BLaER1 (cell line): Measurements from ENCODE around the gene RAB43.
A peak's percentile ranks its signal among the peaks of the same experiment; 100 is the strongest.
"Not testable (repeated sequence)": the region's sequence is repeated elsewhere in the genome, so short reads cannot be mapped to it uniquely, and the experiment has no call there.

Experiments
- H3K27ac ChIP-seq: shearing (Covaris generic); formaldehyde crosslinking; 2 replicates; pipeline ENCODE4 v1.8.1; 2022
- H3K27me3 ChIP-seq: shearing (Covaris generic); formaldehyde crosslinking; 2 replicates; pipeline ENCODE4 v1.8.1; 2022
- H3K36me3 ChIP-seq: shearing (Covaris generic); formaldehyde crosslinking; 2 replicates; pipeline ENCODE4 v1.8.1; 2022
- H3K4me1 ChIP-seq: shearing (Covaris generic); formaldehyde crosslinking; 2 replicates; pipeline ENCODE4 v1.8.1; 2022
- H3K4me2 ChIP-seq: shearing (Covaris generic); formaldehyde crosslinking; 2 replicates; pipeline ENCODE4 v1.8.1; 2022
- H3K4me3 ChIP-seq: shearing (Covaris generic); formaldehyde crosslinking; 2 replicates; pipeline ENCODE4 v1.8.1; 2022
- H3K9ac ChIP-seq: shearing (Covaris generic); formaldehyde crosslinking; 2 replicates; pipeline ENCODE4 v1.8.1; 2022
- H3K9me3 ChIP-seq: shearing (Covaris generic); formaldehyde crosslinking; 2 replicates; pipeline ENCODE4 v1.8.1; 2022
- H4K20me1 ChIP-seq: shearing (Covaris generic); formaldehyde crosslinking; 2 replicates; pipeline ENCODE4 v1.8.1; 2022
- Cebpa-rat ChIP-seq: shearing (Covaris generic); IDR thresholded peaks from 2 replicates; pipeline ENCODE4 v1.8.1; 2022

The RAB43 gene

DNA sequence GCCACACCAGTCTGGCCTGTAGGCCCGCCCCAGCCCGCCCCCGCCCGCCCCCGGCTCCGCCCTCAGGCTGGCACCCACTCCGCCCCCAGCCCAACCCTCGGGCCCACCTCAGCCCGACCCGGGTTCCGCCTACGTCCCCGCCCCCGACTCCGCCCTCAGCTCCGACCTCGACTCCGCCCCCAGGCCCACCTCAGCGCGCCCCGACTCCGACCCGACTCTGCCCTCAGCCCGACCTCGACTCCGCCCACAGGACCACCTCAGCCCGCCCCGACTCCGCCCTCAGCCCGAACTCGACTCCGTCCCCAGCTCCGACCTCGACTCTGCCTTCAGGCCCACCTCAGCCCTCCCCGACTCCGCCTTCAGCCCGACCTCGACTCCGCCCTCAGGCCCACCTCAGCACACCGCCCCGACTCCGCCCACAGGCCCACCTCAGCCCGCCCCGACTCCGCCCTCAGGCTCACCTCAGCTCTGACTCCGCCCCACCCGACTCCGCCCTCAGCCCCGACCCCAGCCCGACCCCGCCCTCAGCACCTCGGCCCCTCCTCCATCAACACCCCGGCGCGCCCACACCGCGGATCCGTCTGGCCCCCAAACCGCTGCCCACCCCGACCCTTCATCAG lies at the start of gene RAB43:
Gene RAB43, minus strand, starts transcription at position 13 of the 620 bp plus-strand sequence. CDS start 315 bp downstream, outside the sequence.
- Histone ChIP-seq H4K20me1 (peaks cover 18% of the 10 kb centered on the region), H3K9me3 (no peaks in the 10 kb centered on the region), H3K4me2 (peak within 1 kb of the TSS; percentile 99), H3K4me3 (peak within 1 kb of the TSS; percentile 81), H3K4me1 (peaks cover 78% of the 10 kb centered on the region), H3K9ac (peak within 1 kb of the TSS; percentile 94), H3K27ac (peak within 1 kb of the TSS; percentile 98), H3K36me3 (peaks cover 11% of the 10 kb centered on the region; the same call in 1 of the 2 replicates), H3K27me3 (no peaks in the 10 kb centered on the region)
- no peak for TF ChIP-seq Cebpa-rat

DNA sequence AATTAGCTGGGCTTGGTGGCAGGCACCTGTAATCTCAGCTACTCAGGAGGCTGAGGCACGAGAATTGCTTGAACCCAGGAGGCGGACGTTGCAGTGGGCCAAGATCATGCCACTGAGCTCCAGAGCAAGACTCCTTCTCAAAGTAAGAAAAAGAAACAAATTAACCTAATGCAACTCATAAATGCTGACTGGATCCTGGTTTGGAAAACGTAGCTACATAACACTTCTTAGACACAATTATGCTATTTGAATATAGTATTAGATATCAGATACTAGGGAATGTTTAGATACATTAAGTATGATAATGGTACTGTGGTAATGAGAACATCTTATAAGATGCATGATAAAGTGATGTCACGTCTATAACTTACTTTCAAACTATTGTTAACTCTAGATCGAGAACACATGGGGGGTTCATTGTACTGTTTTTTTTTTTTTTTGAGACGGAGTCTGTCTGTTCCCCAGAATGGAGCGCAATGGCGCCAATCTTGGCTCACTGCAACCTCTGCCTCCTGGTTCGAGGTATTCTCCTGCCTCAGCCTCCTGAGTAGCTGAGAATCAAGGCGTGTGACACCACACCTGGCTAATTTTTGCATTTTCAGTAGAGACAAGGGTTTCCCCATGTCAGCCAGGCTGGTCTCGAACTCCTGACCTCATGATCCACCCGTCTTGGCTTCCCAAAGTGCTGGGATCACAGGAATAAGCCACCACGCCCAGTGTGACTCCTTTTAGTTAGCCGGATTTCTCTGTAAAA lies 45.2 kb upstream of the RAB43 start:
- Histone ChIP-seq H3K4me3 (no peak overlapping the region), H3K4me2 (no peak overlapping the region), H3K4me1 (peaks cover 16% of the 10 kb centered on the region), H3K36me3 (peaks cover 71% of the 10 kb centered on the region), H3K27me3 (no peaks in the 10 kb centered on the region), H3K27ac (no peak overlapping the region), H4K20me1 (peaks cover 84% of the 10 kb centered on the region), H3K9me3 (no peaks in the 10 kb centered on the region), H3K9ac (no peak overlapping the region)
- TF ChIP-seq Cebpa-rat: no peak

DNA sequence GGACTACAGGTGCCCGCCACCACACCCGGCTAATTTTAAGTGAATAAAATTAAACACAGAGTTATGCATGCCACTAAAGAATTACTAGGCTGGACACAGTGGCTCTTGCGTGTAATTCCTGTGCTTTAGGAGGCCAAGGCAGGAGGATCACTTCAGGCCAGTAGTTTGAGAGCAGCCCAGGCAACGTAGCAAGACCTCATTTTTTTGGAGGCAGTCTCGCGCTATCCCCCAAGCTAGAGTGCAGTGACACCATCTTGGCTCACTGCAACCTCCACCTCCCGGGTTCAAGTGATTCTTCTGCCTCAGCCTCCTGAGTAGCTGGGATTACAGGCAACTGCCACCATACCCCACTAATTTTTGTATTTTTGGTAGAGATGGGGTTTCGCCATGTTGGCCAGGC lies 44.0 kb upstream of the RAB43 start:
- Histone ChIP-seq H3K36me3 (peaks cover 59% of the 10 kb centered on the region), H4K20me1 (peaks cover 72% of the 10 kb centered on the region), H3K4me1 (peaks cover 16% of the 10 kb centered on the region)
- H3K9me3 ChIP-seq, H3K4me3 ChIP-seq, H3K9ac ChIP-seq, H3K27me3 ChIP-seq, H3K27ac ChIP-seq, H3K4me2 ChIP-seq: not testable (repeated sequence)

DNA sequence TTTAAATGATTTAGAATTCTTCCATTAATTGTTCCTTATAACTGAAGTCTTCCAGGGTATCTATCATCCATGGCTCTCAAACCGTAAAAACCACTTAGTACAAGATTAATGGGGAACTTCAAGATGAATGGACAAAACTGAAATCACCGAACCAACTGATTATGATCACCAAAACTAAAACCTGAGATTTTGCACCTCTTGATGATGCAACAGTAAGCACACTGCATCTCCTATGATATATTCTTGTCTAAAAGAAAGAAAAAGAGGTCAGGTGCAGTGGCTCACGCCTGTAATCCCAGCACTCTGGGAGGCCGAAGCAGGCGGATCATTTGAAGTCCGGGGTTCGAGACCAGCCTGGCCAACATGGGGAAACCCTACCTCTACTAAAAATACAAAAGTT lies 42.9 kb upstream of the RAB43 start:
- peak; percentile 12; the same call in 1 of the 2 replicates for TF ChIP-seq Cebpa-rat
- H3K27ac ChIP-seq: no peak overlapping the region
- H4K20me1 ChIP-seq: peaks cover 65% of the 10 kb centered on the region
- no peak overlapping the region for H3K4me2 ChIP-seq
- no peaks in the 10 kb centered on the region for H3K9me3 ChIP-seq
- H3K36me3 ChIP-seq: peaks cover 49% of the 10 kb centered on the region
- no peak overlapping the region for H3K9ac ChIP-seq
- peaks cover 23% of the 10 kb centered on the region for H3K4me1 ChIP-seq
- no peaks in the 10 kb centered on the region for H3K27me3 ChIP-seq
- H3K4me3 ChIP-seq: no peak overlapping the region

DNA sequence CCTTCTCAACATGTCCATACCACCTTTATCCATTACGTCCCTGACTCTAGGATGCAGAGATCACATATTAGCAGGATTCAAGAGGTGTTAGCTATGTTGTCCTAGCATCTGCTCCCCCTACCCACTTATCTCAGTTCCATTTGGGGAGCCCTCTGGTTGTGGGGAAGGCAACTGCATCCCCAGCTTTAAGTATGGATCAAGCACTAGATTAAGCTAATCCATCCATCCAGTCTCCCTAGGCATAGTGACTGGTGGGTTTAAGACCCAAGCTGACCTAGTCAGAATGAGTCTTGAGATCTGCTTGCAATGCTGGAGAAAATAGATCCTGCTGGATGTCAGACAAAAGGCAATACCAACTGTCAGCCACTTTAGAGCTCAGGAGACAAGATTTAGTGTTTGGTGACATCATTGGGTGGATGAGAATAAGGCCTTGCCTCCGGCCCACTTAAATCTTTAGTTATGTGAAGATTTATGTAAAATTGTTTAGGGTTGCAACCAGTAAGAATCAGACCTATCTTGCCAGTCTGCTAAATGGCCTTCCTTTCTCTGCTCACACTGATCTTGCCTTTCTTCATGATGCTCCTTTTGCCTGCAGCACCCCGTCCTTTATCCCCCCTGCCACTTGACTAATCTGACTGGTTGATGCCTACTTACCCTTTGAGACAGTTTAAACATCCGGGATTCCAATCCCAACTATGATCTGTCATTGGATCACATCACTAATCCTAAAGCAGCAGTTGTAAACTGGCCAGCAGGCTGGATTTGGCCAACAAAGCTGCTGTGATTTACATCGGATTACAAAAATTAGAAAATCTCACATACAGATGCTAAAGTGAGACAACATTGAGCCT lies 41.4 kb upstream of the RAB43 start:
- no peak overlapping the region for H3K27ac ChIP-seq
- no peaks in the 10 kb centered on the region for H3K9me3 ChIP-seq
- H4K20me1 ChIP-seq: peaks cover 65% of the 10 kb centered on the region
- peak overlapping the region; percentile 91 for H3K4me3 ChIP-seq
- H3K4me2 ChIP-seq: peak overlapping the region; percentile 87
- peak overlapping the region; percentile 96 for H3K9ac ChIP-seq
- TF ChIP-seq Cebpa-rat: no peak
- H3K36me3 ChIP-seq: peaks cover 47% of the 10 kb centered on the region
- no peaks in the 10 kb centered on the region for H3K27me3 ChIP-seq
- peaks cover 30% of the 10 kb centered on the region for H3K4me1 ChIP-seq

DNA sequence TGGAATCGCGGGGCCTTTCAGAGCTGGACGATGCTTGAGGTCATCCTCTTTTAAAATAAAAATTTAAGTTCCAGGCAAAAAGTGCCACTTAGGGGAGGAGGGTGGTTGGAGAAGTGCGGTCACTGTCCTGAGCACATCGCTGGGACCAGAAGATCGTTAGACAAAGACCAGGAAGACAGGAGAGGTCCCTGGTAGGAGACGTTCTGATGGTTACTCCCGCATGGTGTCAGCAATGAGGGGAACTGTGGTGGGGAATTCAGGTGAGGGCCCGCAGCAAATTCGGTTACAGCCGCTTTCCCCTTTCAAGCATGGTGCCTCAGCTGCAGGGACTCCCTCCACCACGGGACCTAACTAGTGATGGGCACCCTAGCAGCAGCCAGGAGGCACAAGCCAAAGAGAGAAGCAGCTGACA lies 40.3 kb upstream of the RAB43 start:
- no peaks in the 10 kb centered on the region for H3K27me3 ChIP-seq
- no peaks in the 10 kb centered on the region for H3K9me3 ChIP-seq
- H3K27ac ChIP-seq: peak overlapping the region; percentile 97
- H3K4me3 ChIP-seq: peak overlapping the region; percentile 91
- no peak for TF ChIP-seq Cebpa-rat
- peak overlapping the region; percentile 96 for H3K9ac ChIP-seq
- peaks cover 30% of the 10 kb centered on the region for H3K4me1 ChIP-seq
- H3K4me2 ChIP-seq: peak overlapping the region; percentile 87
- peaks cover 47% of the 10 kb centered on the region for H3K36me3 ChIP-seq
- H4K20me1 ChIP-seq: peaks cover 55% of the 10 kb centered on the region

DNA sequence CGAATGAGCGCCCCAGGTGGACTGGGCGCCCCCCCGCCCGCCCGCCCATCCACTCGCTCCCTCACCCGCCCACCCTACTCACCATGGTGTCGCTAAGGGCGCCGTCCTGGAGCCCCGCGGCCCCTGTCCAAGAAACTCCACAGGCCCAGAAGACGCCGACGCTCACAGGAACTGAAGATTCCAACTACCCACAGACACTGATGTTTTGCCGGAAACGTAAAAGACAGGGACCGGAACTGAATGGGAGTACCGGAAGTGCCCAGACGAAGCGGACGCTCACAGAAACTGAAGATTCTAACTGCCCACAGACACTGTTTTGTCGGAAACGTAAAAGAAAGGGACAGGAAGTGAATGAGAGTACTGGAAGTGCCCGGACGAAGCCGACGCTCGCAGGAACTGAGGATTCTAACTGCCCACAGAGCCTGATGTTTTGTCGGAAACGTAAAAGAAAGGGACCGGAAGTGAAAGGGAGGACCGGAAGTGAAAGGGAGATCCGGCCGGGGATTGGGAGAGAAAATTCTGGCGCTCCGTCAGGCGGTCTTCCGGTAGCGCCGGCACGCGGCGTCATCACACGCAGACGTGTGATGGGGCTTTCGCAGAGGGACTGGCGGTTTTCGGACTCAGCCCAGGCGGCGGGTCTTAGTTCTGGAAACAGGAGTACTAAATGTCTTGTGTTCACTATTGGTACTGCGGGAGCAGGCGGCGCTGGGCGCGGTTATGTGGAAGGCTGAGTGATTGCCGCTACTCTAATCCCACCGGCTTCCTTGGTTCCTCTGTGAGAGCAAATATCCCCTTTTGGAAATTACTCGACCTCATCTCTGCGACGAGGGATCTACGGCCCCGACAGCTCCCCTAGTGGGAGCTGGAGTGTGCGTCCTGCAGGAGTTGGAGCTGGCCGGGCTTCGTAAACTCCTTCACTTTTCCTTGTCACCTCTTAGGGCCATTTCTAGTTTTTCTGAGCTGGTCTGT lies 39.6 kb upstream of the RAB43 start, which contains the start of gene ISY1:
Gene ISY1, minus strand, starts transcription at position 173 of the 969 bp plus-strand sequence. Its CDS starts 88 bp downstream, at position 85.
- H3K9ac ChIP-seq: peak within 1 kb of the TSS; percentile 96
- peaks cover 48% of the 10 kb centered on the region for H4K20me1 ChIP-seq
- H3K27ac ChIP-seq: peak within 1 kb of the TSS; percentile 97
- H3K9me3 ChIP-seq: no peaks in the 10 kb centered on the region
- peak within 1 kb of the TSS; percentile 92 for H3K4me2 ChIP-seq
- H3K4me1 ChIP-seq: peaks cover 30% of the 10 kb centered on the region
- TF ChIP-seq Cebpa-rat: no peak
- no peaks in the 10 kb centered on the region for H3K27me3 ChIP-seq
- peak within 1 kb of the TSS; percentile 91 for H3K4me3 ChIP-seq
- H3K36me3 ChIP-seq: peaks cover 47% of the 10 kb centered on the region

DNA sequence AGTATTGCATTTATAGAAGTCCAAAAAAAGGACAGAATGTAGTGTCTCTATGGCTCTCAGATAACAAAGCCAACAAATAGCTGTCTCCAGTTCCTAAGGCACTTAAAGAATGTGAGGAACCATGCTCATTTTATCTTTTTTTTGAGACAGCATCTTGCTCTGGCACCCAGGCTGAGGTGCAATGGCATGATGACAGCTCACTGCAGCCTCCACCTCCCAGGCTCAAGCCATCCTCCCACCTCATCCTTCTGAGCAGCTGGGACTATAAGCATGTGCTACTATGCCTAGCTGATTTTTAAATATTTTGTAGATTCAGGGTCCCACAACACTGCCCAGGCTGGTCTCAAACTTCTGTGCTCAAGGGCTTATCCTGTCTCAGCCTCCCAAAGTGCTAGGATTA lies 23.2 kb upstream of the RAB43 start:
- no peak for TF ChIP-seq Cebpa-rat
- no peaks in the 10 kb centered on the region for H4K20me1 ChIP-seq
- no peaks in the 10 kb centered on the region for H3K27me3 ChIP-seq
- H3K36me3 ChIP-seq: peaks cover 92% of the 10 kb centered on the region
- H3K4me2 ChIP-seq: no peak overlapping the region
- no peak overlapping the region for H3K4me3 ChIP-seq
- H3K27ac ChIP-seq: no peak overlapping the region
- no peaks in the 10 kb centered on the region for H3K4me1 ChIP-seq
- no peak overlapping the region for H3K9ac ChIP-seq
- H3K9me3 ChIP-seq: no peaks in the 10 kb centered on the region

DNA sequence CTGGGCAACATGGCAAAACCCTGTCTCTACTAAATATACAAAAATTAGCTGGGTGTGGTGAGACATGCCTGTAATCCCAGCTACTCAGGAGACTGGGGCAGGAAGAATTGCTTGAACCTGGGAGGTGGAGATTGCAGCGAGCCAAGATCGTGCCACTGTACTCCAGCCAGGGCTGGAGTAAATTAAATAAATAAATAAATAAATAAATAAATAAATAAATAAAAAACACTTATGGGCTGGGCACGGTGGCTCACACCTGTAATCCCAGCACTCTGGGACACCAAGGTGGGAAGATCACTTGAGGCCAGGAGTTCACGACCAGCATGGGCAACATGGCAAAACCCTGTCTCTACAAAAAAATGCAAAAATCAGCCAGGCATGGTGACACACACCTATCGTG lies 19.4 kb upstream of the RAB43 start:
- not testable (repeated sequence) for H3K4me2 ChIP-seq, H3K9me3 ChIP-seq, H3K4me3 ChIP-seq, H3K27ac ChIP-seq, H3K9ac ChIP-seq, H4K20me1 ChIP-seq, H3K4me1 ChIP-seq, H3K27me3 ChIP-seq
- H3K36me3 ChIP-seq: peaks cover 94% of the 10 kb centered on the region
